GM23338 (cell line): Measurements from ENCODE around the gene ECE1. TPM values are rescaled to one million over a fixed set of nuclear protein-coding genes. Genes with fewer than 3 reads are reported as not detected.

Experiments
- ATAC-seq: fragments of 200-7000 bp; cut with Tn5 transposase; 3 replicates; pipeline ENCODE4 v1.9.1; 2020
- DNase-seq: peaks from one replicate; pipeline ENCODE4 v3.0.0-alpha.2; 2015; ENCODE audit warnings: low spot score
- H2AFZ ChIP-seq: fragments of 200-600 bp; sonication (generic); 2 replicates; pipeline ENCODE4 v1.8.0; 2016; ENCODE audit warnings: antibody characterized with exemption, mild to moderate bottlenecking, moderate library complexity
- H3F3A ChIP-seq: fragments of 200-600 bp; sonication (generic); replicated peaks from 2 replicates; pipeline ENCODE4 v1.8.0; 2017; ENCODE audit warnings: antibody characterized with exemption, mixed run types, low read depth
- H3K27ac ChIP-seq: fragments of 200-600 bp; sonication (generic); 2 replicates; pipeline ENCODE4 v1.6.1; 2016; ENCODE audit warnings: low read depth
- H3K27me3 ChIP-seq: fragments of 200-600 bp; sonication (generic); 2 replicates; pipeline ENCODE4 v1.8.0; 2016; ENCODE audit warnings: mild to moderate bottlenecking, mixed run types, moderate library complexity; ENCODE audit not compliant: insufficient read depth
- H3K36me3 ChIP-seq: fragments of 200-600 bp; sonication (generic); 2 replicates; pipeline ENCODE4 v1.8.0; 2016; ENCODE audit warnings: mild to moderate bottlenecking; ENCODE audit not compliant: insufficient read depth
- H3K4me1 ChIP-seq: fragments of 200-600 bp; sonication (generic); 2 replicates; pipeline ENCODE4 v1.8.0; 2016; ENCODE audit warnings: mild to moderate bottlenecking, moderate library complexity; ENCODE audit not compliant: insufficient read depth
- H3K4me2 ChIP-seq: fragments of 200-600 bp; sonication (generic); 2 replicates; pipeline ENCODE4 v1.7.1; 2017; ENCODE audit warnings: mixed run types
- H3K4me3 ChIP-seq: fragments of 200-600 bp; sonication (generic); 2 replicates; pipeline ENCODE4 v1.6.1; 2016; ENCODE audit warnings: mixed run types
- H3K79me2 ChIP-seq: fragments of 200-600 bp; sonication (generic); replicated peaks from 2 replicates; pipeline ENCODE4 v1.8.0; 2017; ENCODE audit warnings: mild to moderate bottlenecking; ENCODE audit not compliant: insufficient read depth
- H3K9me2 ChIP-seq: fragments of 200-600 bp; sonication (generic); 2 replicates; pipeline ENCODE4 v1.8.0; 2017; ENCODE audit not compliant: insufficient read depth
- H4K20me1 ChIP-seq: fragments of 200-600 bp; sonication (generic); replicated peaks from 2 replicates; pipeline ENCODE4 v1.8.0; 2017; ENCODE audit warnings: mild to moderate bottlenecking; ENCODE audit not compliant: insufficient read depth
- H3K27ac Mint-ChIP-seq: 2 replicates; pipeline ENCODE4 v1.8.0; 2020; ENCODE audit warnings: inconsistent platforms, mild to moderate bottlenecking, moderate library complexity, mixed read lengths
- H3K27me3 Mint-ChIP-seq: 3 replicates; pipeline ENCODE4 v1.8.0; 2022; ENCODE audit warnings: low read depth, mild to moderate bottlenecking, moderate library complexity, mixed read lengths, inconsistent platforms; ENCODE audit not compliant: insufficient read depth, poor library complexity
- H3K36me3 Mint-ChIP-seq: 3 replicates; pipeline ENCODE4 v1.8.0; 2021; ENCODE audit warnings: low read depth, mild to moderate bottlenecking, inconsistent platforms, moderate library complexity, mixed read lengths
- H3K4me1 Mint-ChIP-seq: 3 replicates; pipeline ENCODE4 v1.8.0; 2020; ENCODE audit warnings: mild to moderate bottlenecking, inconsistent platforms, mixed read lengths
- H3K4me3 Mint-ChIP-seq: 3 replicates; pipeline ENCODE4 v1.8.0; 2021; ENCODE audit warnings: moderate library complexity, mild to moderate bottlenecking, inconsistent platforms, mixed read lengths
- H3K9me3 Mint-ChIP-seq: 3 replicates; pipeline ENCODE4 v1.8.0; 2020; ENCODE audit warnings: moderate library complexity, mild to moderate bottlenecking, inconsistent platforms, mixed read lengths
- CREB1 ChIP-seq: fragments of 250-450 bp; sonication (Bioruptor Pico); IDR thresholded peaks from 2 replicates; pipeline ENCODE4 v1.5.0; 2020; ENCODE audit warnings: low read depth, mild to moderate bottlenecking, moderate library complexity
- EZH2 ChIP-seq: fragments of 200-600 bp; sonication (generic); IDR thresholded peaks from one replicate; pipeline ENCODE4 v1.8.0; 2017; ENCODE audit warnings: antibody characterized with exemption, mild to moderate bottlenecking, low read depth; ENCODE audit not compliant: unreplicated experiment
- EZH2phosphoT487 ChIP-seq: fragments of 200-600 bp; sonication (generic); IDR thresholded peaks from one replicate; pipeline ENCODE4 v1.8.1; 2018; ENCODE audit warnings: antibody characterized with exemption; ENCODE audit not compliant: unreplicated experiment
- JUNB ChIP-seq: IDR thresholded peaks from one replicate; pipeline ENCODE4 v1.6.1; 2016; ENCODE audit warnings: antibody characterized with exemption; ENCODE audit not compliant: unreplicated experiment
- NANOG ChIP-seq: IDR thresholded peaks from 2 replicates; pipeline ENCODE4 v1.6.1; 2016; ENCODE audit warnings: antibody characterized with exemption, borderline replicate concordance
- POLR2AphosphoS5 ChIP-seq: IDR thresholded peaks from 2 replicates; pipeline ENCODE4 v1.6.1; 2016; ENCODE audit warnings: antibody characterized with exemption, low read depth
- ZNF114 ChIP-seq: fragments of 250-450 bp; sonication (Bioruptor Pico); IDR thresholded peaks from 2 replicates; pipeline ENCODE4 v1.5.0; 2020; ENCODE audit warnings: mild to moderate bottlenecking, moderate library complexity
- polyA plus RNA-seq: library from polyadenylated mRNA; unstranded; fragments of >200 nt; fragmentation: Nextera tagmentation; extraction: Ambion mirVana; gene quantifications from 2 replicates; pipeline ENCODE4 v1.2.1, GENCODE V29; 2016
- total RNA-seq: library from RNA; depleted of rRNA; stranded (reverse); fragments of >200 nt; shearing (Covaris generic); gene quantifications from 2 replicates; pipeline ENCODE4 v1.2.3, GENCODE V29; 2014
- TF ChIP-seq, protein P1 (sequence below): IDR thresholded peaks from 2 replicates; pipeline ENCODE4 v1.6.1; 2016; ENCODE audit warnings: antibody characterized with exemption
- TF ChIP-seq, protein P2 (sequence below), 2 experiments: fragments of 200-600 bp in 1 of 2; sonication (generic) in 1 of 2; conservative IDR thresholded peaks; 2 replicates each; pipeline versions ENCODE4 v1.5.1 to v1.6.1; 2016 to 2017; ENCODE audit warnings: antibody characterized with exemption in 2 of 2, low read depth in 2 of 2, mild to moderate bottlenecking in 2 of 2, moderate library complexity in 1 of 2
- TF ChIP-seq, protein P3 (sequence below): fragments of 250-450 bp; sonication (Bioruptor Pico); IDR thresholded peaks from 2 replicates; pipeline ENCODE4 v1.5.0; 2020; ENCODE audit warnings: mild to moderate bottlenecking, moderate library complexity

ECE1 gene
- total and polyA plus RNA-seq, 2 experiments from 2014 or later: 11.0 to 45.0 TPM

DNA sequence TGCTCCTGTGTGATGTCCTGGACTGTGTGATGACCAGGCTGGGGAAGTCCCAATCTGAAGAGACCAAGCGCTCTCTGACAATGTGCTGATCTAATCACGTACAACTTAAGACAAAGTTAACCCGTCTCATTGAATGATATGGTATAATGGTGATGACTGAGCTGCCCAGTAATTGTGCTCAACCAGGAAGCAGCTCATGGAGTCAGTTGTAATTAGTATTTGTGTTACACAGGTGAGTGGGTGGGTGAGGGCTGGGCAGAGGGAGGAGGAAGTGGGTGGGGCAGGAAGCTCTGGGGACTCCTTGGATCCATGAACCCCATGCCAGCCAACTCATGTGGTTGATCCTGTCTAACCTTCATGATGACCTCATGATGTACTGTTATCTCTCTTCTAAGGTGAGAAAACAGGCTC is 8.7 kb upstream of the ECE1 start:
- peaks cover 11% of the 10 kb centered on the region; the same call in 1 of the 2 replicates for H3K4me1 ChIP-seq
- no peaks in the 10 kb centered on the region for H3K79me2 ChIP-seq
- no peaks in the 10 kb centered on the region for H3K27me3 ChIP-seq
- no peak overlapping the region for H3K27ac ChIP-seq
- no peak overlapping the region for H3K4me2 ChIP-seq
- no peak overlapping the region for H3K4me3 ChIP-seq
- H2AFZ ChIP-seq: no peak overlapping the region
- no peaks in the 10 kb centered on the region; the same call in 1 of the 2 replicates for H4K20me1 ChIP-seq
- Mint-ChIP-seq H3K27ac (no peak overlapping the region), H3K4me3 (no peak overlapping the region), H3K36me3 (no peaks in the 10 kb centered on the region; the same call in 2 of the 3 replicates), H3K9me3 (no peaks in the 10 kb centered on the region), H3K27me3 (peaks cover 12% of the 10 kb centered on the region), H3K4me1 (peaks cover 26% of the 10 kb centered on the region)
- no peaks in the 10 kb centered on the region for H3K9me2 ChIP-seq
- DNase-seq (no peak), ATAC-seq (no peak)
- no peaks in the 10 kb centered on the region; the same call in 1 of the 2 replicates for H3F3A ChIP-seq
- H3K36me3 ChIP-seq: no peaks in the 10 kb centered on the region
- TF ChIP-seq EZH2 (no peak), NANOG (no peak), JUNB (no peak), EZH2phosphoT487 (no peak), ZNF114 (no peak), CREB1 (no peak), POLR2AphosphoS5 (no peak)
- TF ChIP-seq, protein P1, sequence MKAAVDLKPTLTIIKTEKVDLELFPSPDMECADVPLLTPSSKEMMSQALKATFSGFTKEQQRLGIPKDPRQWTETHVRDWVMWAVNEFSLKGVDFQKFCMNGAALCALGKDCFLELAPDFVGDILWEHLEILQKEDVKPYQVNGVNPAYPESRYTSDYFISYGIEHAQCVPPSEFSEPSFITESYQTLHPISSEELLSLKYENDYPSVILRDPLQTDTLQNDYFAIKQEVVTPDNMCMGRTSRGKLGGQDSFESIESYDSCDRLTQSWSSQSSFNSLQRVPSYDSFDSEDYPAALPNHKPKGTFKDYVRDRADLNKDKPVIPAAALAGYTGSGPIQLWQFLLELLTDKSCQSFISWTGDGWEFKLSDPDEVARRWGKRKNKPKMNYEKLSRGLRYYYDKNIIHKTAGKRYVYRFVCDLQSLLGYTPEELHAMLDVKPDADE: no peak
- TF ChIP-seq, protein P2, sequence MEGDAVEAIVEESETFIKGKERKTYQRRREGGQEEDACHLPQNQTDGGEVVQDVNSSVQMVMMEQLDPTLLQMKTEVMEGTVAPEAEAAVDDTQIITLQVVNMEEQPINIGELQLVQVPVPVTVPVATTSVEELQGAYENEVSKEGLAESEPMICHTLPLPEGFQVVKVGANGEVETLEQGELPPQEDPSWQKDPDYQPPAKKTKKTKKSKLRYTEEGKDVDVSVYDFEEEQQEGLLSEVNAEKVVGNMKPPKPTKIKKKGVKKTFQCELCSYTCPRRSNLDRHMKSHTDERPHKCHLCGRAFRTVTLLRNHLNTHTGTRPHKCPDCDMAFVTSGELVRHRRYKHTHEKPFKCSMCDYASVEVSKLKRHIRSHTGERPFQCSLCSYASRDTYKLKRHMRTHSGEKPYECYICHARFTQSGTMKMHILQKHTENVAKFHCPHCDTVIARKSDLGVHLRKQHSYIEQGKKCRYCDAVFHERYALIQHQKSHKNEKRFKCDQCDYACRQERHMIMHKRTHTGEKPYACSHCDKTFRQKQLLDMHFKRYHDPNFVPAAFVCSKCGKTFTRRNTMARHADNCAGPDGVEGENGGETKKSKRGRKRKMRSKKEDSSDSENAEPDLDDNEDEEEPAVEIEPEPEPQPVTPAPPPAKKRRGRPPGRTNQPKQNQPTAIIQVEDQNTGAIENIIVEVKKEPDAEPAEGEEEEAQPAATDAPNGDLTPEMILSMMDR (conservative IDR thresholded peaks at IDR 0.05; ENCODE audit: low read depth in 2 of 2): no peak
- TF ChIP-seq, protein P3, sequence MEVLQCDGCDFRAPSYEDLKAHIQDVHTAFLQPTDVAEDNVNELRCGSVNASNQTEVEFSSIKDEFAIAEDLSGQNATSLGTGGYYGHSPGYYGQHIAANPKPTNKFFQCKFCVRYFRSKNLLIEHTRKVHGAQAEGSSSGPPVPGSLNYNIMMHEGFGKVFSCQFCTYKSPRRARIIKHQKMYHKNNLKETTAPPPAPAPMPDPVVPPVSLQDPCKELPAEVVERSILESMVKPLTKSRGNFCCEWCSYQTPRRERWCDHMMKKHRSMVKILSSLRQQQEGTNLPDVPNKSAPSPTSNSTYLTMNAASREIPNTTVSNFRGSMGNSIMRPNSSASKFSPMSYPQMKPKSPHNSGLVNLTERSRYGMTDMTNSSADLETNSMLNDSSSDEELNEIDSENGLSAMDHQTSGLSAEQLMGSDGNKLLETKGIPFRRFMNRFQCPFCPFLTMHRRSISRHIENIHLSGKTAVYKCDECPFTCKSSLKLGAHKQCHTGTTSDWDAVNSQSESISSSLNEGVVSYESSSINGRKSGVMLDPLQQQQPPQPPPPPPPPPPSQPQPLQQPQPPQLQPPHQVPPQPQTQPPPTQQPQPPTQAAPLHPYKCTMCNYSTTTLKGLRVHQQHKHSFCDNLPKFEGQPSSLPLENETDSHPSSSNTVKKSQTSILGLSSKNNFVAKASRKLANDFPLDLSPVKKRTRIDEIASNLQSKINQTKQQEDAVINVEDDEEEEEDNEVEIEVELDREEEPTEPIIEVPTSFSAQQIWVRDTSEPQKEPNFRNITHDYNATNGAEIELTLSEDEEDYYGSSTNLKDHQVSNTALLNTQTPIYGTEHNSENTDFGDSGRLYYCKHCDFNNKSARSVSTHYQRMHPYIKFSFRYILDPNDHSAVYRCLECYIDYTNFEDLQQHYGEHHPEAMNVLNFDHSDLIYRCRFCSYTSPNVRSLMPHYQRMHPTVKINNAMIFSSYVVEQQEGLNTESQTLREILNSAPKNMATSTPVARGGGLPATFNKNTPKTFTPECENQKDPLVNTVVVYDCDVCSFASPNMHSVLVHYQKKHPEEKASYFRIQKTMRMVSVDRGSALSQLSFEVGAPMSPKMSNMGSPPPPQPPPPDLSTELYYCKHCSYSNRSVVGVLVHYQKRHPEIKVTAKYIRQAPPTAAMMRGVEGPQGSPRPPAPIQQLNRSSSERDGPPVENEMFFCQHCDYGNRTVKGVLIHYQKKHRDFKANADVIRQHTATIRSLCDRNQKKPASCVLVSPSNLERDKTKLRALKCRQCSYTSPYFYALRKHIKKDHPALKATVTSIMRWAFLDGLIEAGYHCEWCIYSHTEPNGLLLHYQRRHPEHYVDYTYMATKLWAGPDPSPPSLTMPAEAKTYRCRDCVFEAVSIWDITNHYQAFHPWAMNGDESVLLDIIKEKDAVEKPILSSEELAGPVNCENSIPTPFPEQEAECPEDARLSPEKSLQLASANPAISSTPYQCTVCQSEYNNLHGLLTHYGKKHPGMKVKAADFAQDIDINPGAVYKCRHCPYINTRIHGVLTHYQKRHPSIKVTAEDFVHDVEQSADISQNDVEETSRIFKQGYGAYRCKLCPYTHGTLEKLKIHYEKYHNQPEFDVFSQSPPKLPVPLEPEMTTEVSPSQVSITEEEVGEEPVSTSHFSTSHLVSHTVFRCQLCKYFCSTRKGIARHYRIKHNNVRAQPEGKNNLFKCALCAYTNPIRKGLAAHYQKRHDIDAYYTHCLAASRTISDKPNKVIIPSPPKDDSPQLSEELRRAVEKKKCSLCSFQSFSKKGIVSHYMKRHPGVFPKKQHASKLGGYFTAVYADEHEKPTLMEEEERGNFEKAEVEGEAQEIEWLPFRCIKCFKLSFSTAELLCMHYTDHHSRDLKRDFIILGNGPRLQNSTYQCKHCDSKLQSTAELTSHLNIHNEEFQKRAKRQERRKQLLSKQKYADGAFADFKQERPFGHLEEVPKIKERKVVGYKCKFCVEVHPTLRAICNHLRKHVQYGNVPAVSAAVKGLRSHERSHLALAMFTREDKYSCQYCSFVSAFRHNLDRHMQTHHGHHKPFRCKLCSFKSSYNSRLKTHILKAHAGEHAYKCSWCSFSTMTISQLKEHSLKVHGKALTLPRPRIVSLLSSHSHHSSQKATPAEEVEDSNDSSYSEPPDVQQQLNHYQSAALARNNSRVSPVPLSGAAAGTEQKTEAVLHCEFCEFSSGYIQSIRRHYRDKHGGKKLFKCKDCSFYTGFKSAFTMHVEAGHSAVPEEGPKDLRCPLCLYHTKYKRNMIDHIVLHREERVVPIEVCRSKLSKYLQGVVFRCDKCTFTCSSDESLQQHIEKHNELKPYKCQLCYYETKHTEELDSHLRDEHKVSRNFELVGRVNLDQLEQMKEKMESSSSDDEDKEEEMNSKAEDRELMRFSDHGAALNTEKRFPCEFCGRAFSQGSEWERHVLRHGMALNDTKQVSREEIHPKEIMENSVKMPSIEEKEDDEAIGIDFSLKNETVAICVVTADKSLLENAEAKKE (CRISPR knock-in tag): no peak
